CD1c-positive myeloid dendritic cell (primary cell): ENCODE measurements around the gene ZNF740.
A peak's percentile ranks its signal among the peaks of the same experiment; 100 is the strongest.

Source experiments
- DNase-seq: peaks from one replicate; pipeline ENCODE4 v3.0.0-alpha.2; 2016; ENCODE audit errors: extremely low spot score

Gene ZNF740

DNA sequence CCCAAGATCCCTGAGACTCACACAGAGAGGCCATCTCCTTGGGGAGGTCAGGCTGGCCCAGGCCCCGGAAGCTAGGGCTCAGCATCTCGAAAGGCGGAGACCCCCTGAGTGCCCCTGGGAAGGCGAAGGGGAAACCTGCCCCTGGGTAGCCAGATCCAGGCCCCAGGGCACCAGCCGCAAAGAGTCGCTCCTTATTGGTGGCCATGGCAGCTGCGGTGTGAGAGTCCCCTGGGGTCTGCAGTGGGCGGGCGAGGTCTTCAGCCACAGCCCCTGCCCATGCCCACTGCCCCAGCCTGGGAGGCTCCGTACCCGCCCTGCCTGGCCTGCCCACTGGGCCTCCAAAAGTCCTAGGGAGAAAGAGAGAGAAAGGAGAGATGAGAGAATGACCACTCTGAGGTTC is 46.8 kb downstream of the ZNF740 start:
- DNase-seq: no peak

- DNase-seq: peak; percentile 31
These were observed 47.3 kb downstream of the ZNF740 start for GRCh38 chr12:53227836-53228235.

DNA sequence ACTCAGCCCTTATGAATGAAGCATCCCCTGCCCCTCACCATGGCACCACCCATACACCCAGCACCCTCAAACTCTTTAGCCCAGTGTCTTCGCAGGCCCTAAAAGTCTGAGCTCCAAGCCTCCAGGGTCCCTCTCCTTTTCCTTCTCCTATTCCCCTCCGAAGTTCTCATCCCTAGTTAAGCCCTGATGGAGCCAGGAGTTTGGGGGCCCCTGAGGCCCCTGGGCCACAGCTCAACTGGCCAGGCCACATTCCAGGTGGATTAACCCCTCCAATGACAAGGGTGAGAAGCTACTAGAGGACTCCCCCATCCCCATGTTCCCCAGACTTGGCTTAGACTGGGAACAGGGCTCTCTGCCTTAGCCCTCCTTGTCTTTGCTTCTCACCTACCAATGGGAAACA is 48.9 kb downstream of the ZNF740 start:
- DNase-seq: no peak

DNA sequence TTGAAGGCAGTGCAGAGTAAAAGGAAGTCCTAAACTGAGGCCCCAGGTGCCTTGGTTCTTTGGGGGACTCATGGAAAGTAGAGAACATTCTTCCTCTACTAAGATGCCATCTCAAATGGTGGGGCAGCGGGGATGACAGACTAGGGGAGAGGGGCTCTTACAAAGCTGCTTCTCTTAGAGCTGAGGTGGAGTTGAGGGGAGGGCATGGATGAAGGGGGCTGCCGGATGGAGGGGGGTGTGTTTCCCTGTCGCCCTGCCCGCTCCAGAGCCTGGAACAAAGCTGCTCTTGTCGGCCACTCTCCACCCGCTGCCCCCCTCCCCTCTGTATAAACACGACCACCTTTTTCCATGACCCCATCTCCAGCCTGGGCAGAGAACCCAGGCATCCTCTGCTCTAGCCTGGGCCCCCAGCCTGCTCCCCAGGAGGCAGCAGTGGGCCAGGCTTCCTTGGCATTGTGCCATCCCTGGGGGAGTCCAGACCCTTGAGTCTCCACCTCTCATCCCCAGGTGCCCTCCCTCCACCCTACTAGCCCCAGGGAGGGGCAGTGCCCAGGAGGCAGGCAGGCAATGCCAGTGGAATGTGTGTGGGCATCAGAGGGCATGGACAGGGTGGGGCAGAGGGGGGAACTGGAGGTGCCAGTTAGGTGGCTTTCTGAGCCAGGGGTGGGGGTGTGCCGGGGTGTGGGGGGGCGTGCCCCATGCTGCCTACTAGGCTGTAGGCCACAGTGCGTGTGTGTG is 49.8 kb downstream of the ZNF740 start:
- no peak for DNase-seq

GRCh38 chr12:53231671-53231920 is 51.1 kb downstream of the ZNF740 start:
- DNase-seq: no peak

- DNase-seq: peak; percentile 21
These were observed 51.6 kb downstream of the ZNF740 start, which contains the start of gene RARG for GRCh38 chr12:53231921-53232645. Gene RARG, minus strand, starts transcription at chr12:53232209. Its CDS starts 4,664 bp downstream, at chr12:53227545.

GRCh38 chr12:53232646-53233461 is 52.3 kb downstream of the ZNF740 start:
- DNase-seq: peak; percentile 43

- DNase-seq: no peak
These were observed 53.2 kb downstream of the ZNF740 start for GRCh38 chr12:53233671-53234121.

- no peak for DNase-seq
These were observed 53.9 kb downstream of the ZNF740 start for GRCh38 chr12:53234271-53234914.

DNA sequence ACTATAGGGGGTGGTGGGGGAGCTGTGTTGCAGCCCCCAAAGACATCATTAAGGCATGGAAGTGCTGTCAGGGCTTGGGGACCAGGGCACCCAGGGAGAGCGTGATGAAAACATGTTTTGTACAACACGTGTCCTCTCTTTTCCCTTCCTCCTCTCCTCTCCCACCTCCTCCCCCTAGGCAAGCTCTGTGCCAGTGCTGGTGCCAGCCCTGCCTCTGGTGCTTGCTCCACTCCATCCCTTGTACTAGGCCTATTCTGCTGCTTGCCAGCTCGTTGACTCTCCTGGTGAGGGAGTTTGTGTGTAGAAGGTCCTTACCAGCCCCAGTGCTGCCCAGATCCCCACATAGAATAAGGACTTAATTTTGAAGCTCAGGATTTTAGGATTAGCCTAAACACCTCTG is 54.6 kb downstream of the ZNF740 start:
- no peak for DNase-seq

GRCh38 chr12:53235742-53236442 is 55.4 kb downstream of the ZNF740 start:
- DNase-seq: no peak

DNA sequence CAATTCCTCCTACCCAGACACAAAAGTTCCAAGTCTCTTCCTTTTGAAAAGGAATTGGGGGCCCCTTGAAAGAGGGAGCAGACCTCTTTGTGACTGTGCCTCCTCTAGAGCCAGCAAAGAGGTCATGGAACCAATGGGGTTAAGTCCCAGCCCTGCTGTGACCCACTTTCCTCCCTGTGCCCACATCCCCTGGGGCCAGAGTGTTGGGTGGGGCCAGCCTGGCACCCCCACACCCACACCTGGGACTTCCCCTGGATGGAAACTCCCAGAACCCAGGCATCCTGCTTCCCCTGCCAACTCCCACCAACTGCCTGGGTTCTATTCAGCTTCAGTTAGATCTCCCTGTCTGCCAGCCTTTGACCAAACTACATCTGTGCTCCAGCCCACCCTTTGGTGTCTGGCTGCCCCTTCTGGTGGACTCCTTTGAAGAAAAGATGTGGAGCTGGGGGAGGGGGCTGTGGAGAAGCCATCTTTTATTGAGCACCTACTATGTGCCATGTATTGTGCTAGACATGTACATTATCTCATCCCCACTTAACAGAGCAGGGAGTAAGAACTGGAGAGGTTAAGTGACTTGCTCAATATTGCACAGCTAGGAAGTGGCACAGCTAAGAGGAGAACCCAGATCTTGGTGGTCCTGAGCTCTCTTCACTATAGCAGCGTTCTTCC is 56.1 kb downstream of the ZNF740 start:
- no peak for DNase-seq

DNA sequence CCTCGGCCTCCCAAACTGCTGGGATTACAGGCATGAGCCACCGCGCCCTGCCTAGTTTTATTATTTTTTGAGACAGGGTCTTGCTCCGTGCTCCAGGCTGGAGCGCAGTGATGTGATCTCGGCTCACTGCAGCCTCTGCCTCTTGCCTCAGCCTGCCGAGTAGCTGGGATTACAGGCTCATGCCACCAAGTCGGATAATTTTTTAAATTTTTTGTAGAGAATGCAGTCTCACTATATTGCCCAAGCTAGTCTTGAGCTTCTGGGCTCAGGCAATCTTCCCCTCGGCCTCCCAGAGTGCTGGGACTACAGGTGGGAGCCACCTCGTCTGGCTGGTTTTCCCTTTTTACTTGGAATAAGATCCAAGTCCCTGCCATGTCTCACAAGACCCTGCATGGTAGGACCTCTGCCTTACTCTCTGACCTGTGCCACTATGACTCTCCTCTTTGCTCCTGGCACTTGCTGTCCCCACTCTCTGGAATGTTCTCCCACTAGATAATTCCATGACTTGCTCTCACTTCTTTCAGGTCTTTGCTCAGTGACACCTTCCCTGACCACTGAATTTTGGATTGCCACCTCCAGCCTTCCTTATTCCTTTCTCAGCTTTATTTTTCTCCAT is 59.2 kb downstream of the ZNF740 start:
- no peak for DNase-seq

DNA sequence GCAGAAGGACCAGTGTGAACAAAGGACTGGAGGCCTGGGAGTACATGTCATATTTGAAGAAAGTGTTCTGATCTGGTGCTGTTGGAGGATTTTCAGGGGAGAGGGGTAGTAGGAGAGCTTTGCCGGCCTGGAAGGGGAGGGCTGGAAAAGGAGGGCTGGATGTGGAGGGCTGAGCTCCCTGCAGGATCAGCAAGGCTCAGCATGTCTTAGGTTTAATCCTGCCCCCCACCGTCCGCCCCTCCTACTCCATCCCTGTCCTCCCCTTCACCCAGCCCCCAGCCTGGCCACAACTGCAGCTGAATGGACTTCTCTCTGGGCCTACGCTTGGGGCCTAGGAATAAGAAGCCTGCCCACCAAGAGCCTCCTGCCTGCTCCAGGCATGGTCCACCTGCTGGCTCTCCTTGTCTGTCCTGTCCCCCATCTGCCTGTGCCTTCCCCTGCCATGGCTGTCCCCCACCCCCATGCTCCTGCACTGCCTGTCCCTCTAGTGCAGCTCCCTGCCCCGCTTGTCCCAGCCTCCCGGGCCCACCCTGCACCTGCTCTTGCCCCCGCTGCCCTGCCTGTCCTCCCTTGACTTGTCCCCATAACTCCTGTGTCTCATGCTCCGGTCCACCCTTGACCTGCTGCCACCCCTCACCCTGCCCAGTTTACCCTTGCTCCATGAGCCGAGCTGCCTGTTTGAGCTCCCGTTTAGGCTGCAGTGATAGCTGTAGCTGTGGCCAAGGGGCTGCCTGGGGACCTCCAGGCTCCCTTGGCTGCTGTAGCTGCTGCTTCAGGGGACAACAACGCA is 61.3 kb downstream of the ZNF740 start:
- no peak for DNase-seq

- no peak for DNase-seq
These were observed 63.8 kb downstream of the ZNF740 start for GRCh38 chr12:53244337-53244736.
